AG04450 (cell line): ENCODE results near the gene PDE2A. TPM values are rescaled to one million over a fixed set of nuclear protein-coding genes. Genes with fewer than 3 reads are reported as not detected.

Source experiments
- CTCF ChIA-PET: fragments of 300-600, 350-600 bp; formaldehyde crosslinking; extraction: SDS; loops from one replicate; lab custom pipeline; 2022; ENCODE audit warnings: antibody characterized with exemption, inconsistent platforms; lab: Charles Lee
- POLR2A ChIA-PET: fragments of 350-600 bp; formaldehyde crosslinking; extraction: SDS; loops from one replicate; lab custom pipeline; 2021; ENCODE audit warnings: antibody characterized with exemption, inconsistent platforms; lab: Yijun Ruan, JAX
- DNase-seq: peaks from one replicate; pipeline ENCODE4 v3.0.0-alpha.2; 2011; ENCODE audit warnings: low read depth, low spot score
- H3K27ac ChIP-seq: one replicate; pipeline ENCODE4 v1.5.1; 2012; ENCODE audit warnings: low read depth, low read length, control low read depth
- H3K27me3 ChIP-seq: one replicate; pipeline ENCODE4 v1.6.0; 2012; ENCODE audit warnings: low read length; ENCODE audit not compliant: control insufficient read depth, insufficient read depth
- H3K4me3 ChIP-seq: 2 replicates; pipeline ENCODE4 v1.5.1; 2011; ENCODE audit warnings: mild to moderate bottlenecking, low read depth, low read length, control low read depth
- H3K9me3 ChIP-seq: 2 replicates; pipeline ENCODE4 v1.5.1; 2012; ENCODE audit warnings: low read length; ENCODE audit not compliant: control insufficient read depth, insufficient read depth
- CTCF ChIP-seq: IDR thresholded peaks from 2 replicates; pipeline ENCODE4 v1.5.1; 2011; ENCODE audit warnings: low read depth, low read length, control low read depth, inconsistent platforms
- polyA plus RNA-seq: library from polyadenylated mRNA; depleted of rRNA; stranded (reverse); fragments of >200 nt; gene quantifications from 2 replicates; pipeline ENCODE4 v1.2.3, GENCODE V29; 2011

Gene PDE2A
- polyA plus RNA-seq, 1 experiment = 0.02 TPM

- CTCF ChIA-PET = interaction anchor here (0.6 to 1.2 kb wide), 2 partner anchors 74 to 194 kb away, joined by 4 read pairs; no protein-coding TSS in a partner anchor
- no peak for TF ChIP-seq CTCF
- peaks cover 56% of the 10 kb centered on the region for H3K27me3 ChIP-seq
- POLR2A ChIA-PET = no interaction called here
- peaks cover 13% of the 10 kb centered on the region for H3K9me3 ChIP-seq
- no peak for DNase-seq
- no peak overlapping the region for H3K4me3 ChIP-seq
- H3K27ac ChIP-seq = no peak overlapping the region
Observed at GRCh38 chr11:72665911-72666472, 8.2 kb downstream of the PDE2A start.

DNA sequence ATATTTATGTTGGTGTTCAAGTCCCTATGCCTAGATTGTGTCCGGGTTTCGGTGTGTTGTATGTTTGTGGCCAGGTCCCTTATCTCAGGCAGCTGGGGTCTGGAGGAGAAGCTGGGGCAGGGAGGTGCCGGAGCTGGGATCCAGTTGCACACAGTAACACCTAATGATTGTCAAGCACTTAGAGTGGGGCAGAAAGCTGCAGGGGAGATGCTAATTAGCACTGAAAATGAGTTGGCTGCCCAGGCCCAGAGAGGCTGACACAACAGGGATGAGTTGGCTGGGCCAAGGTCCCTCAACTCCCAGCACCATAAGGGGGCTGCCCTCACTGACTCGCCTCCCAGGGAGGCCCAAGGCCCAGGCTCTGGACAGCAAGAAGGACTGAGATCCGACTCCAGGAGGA lies 12.2 kb downstream of the PDE2A start:
- ChIA-PET CTCF (no interaction called here), POLR2A (no interaction called here)
- DNase-seq = no peak
- Histone ChIP-seq H3K9me3 (no peaks in the 10 kb centered on the region), H3K27me3 (peaks cover 61% of the 10 kb centered on the region), H3K4me3 (no peak overlapping the region), H3K27ac (no peak overlapping the region)
- no peak for TF ChIP-seq CTCF

GRCh38 chr11:72661486-72661885 lies 12.7 kb downstream of the PDE2A start:
- H3K27ac ChIP-seq = no peak overlapping the region
- CTCF ChIA-PET = no interaction called here
- peaks cover 62% of the 10 kb centered on the region for H3K27me3 ChIP-seq

GRCh38 chr11:72658989-72659640 lies 15.1 kb downstream of the PDE2A start:
- CTCF ChIA-PET = no interaction called here
- Histone ChIP-seq H3K9me3 (no peaks in the 10 kb centered on the region), H3K27ac (no peak overlapping the region), H3K4me3 (no peak overlapping the region), H3K27me3 (peaks cover 71% of the 10 kb centered on the region)
- TF ChIP-seq CTCF = no peak
- DNase-seq = no peak
- POLR2A ChIA-PET = no interaction called here

More at GRCh38 chr11:72661486-72661885, 12.7 kb downstream of the PDE2A start:
- Histone ChIP-seq H3K9me3 (no peaks in the 10 kb centered on the region), H3K4me3 (no peak overlapping the region)
- DNase-seq = no peak
- POLR2A ChIA-PET = no interaction called here
- no peak for TF ChIP-seq CTCF

DNA sequence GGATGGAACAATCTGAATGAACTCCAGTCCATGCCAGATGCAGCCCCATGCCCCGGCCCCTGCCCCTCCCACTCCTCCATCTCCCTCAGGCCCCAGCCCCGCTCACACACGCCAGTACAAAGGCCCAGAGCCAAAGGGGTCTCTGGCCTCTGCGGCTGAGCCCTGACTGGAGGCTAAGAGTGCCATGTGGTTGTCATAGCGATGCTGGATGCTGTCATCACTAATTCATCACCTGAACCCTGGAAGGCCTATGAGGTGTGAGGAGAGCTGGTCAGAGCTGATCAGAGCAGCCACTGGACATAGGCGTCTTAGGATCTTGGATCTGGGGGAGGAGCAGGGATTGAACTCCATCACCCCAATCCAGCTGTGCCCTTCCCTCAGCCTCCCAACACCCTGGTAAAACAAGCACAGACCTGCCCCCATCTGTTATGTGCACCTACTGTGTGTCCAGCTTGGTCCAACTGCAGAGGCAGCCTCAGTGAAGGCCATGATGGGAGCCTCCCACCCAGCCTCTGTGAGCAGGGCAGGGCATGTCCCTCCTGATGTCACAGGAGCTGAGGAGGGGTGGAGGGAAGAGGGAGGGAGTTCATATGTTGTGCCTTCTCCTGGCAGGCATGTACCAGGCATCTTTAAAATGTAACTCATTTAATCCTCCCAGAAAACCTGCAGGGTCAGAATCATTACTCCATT lies 16.7 kb downstream of the PDE2A start:
- DNase-seq = no peak
- no peak for TF ChIP-seq CTCF
- POLR2A ChIA-PET = no interaction called here
- no peaks in the 10 kb centered on the region; the same call in 1 of the 2 replicates for H3K9me3 ChIP-seq
- no peak overlapping the region for H3K4me3 ChIP-seq
- H3K27me3 ChIP-seq = peaks cover 71% of the 10 kb centered on the region
- no peak overlapping the region for H3K27ac ChIP-seq
- CTCF ChIA-PET = no interaction called here
